ENCODE data around the gene SEC16A. TPM values are rescaled to one million over a fixed set of nuclear protein-coding genes. Genes with fewer than 3 reads are reported as not detected.
A peak's percentile ranks its signal among the peaks of the same experiment; 100 is the strongest.

The SEC16A gene
- total and polyA plus RNA-seq, 11 donors = 20.9 to 53.3 (median 29.9) TPM

DNA sequence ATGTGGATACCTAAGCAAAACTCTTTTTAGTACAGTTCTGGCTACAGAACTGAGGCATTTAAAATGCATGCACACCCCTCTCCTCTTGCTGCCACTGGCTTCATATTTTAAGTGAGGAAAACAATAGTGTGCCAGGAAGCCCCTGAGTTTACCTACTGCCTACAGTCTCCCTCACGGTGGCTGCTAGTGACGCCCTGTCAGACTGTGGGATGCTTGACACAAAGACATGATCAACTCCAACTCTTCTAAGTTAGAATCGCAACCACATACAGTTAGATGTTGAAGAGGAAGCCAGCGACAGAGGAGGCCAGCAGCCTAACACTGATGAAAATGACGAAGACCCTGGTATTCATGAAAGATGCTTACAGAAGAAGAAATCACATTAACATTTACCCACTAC, 1.3 kb downstream of the SEC16A start:
- H3K9me3 ChIP-seq = no peaks in the 10 kb centered on the region
- H3K4me1 ChIP-seq = peaks cover 13 to 36% (median 26%) of the 10 kb centered on the region in 12 donors
- H3K27ac ChIP-seq = peak overlapping the region in 4 of 12 donors; percentile 90 to 100 (median 97)
- H3K36me3 ChIP-seq = peaks cover 0 to 38% (median 21%) of the 10 kb centered on the region in 9 donors
- no peak for ATAC-seq
- peak overlapping the region in 10 of 12 donors; percentile 72 to 100 (median 94) for H3K4me3 ChIP-seq
- TF ChIP-seq, protein P1, sequence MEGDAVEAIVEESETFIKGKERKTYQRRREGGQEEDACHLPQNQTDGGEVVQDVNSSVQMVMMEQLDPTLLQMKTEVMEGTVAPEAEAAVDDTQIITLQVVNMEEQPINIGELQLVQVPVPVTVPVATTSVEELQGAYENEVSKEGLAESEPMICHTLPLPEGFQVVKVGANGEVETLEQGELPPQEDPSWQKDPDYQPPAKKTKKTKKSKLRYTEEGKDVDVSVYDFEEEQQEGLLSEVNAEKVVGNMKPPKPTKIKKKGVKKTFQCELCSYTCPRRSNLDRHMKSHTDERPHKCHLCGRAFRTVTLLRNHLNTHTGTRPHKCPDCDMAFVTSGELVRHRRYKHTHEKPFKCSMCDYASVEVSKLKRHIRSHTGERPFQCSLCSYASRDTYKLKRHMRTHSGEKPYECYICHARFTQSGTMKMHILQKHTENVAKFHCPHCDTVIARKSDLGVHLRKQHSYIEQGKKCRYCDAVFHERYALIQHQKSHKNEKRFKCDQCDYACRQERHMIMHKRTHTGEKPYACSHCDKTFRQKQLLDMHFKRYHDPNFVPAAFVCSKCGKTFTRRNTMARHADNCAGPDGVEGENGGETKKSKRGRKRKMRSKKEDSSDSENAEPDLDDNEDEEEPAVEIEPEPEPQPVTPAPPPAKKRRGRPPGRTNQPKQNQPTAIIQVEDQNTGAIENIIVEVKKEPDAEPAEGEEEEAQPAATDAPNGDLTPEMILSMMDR (IDR thresholded peaks at IDR 0.05) = no peak
- TF ChIP-seq POLR2A (IDR thresholded peaks at IDR 0.05) = no peak
- no peaks in the 10 kb centered on the region for H3K27me3 ChIP-seq
- WGBS, 4 donors = 42 to 49% (median 48%) methylated on average over 5 of the region's 5 CpGs
- intact Hi-C loops (cut with DNase I) = loop anchor here in 5 of 10 donors (5.0 to 10.0 kb wide), 3 partner anchors 63 to 213 kb away; partner anchors contain the start of gene NOTCH1 (in 2 of the 5)
- DNase-seq = no peak

DNA sequence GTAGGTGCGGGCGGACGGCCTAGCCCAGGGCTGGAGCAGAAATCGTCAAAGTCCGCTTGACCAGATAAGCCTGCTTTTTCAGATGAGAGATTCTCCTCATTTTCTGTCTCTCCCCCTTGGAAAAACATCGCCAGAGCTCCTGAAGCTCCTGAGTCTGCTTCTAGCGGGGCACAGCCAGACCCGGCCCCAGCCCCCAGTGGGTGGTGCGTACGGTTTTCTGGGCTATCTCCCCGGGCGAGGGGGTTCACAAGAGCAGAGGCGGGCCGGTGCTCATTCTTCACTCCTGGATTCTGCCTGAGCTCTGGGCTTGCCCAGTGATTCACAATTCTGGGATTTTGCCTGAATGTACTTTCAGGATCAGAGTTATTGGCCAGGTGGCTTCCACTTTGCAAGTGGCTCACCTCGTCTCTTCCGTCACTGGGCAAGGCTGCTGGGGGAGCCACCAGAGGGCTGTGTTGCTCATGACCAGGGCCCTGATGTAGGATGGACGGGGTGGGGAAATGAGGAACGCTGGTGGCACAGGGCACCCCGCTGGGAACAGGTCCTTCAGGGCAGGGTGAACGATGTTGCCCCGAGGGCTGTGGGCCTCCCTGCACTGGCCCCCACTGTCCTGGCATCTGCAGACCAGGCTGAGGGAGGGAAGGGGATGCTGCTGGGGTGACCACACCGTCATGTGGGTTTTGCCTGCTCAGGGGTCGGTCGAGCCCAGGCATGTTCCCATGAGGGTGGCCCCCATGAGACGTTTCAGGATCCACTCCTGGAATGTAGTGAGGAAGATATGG, 6.3 kb downstream of the SEC16A start:
- Histone ChIP-seq H3K4me1 (peaks cover under 1 to 10% (median 5%) of the 10 kb centered on the region in 12 donors), H3K9me3 (no peaks in the 10 kb centered on the region), H3K4me3 (no peak overlapping the region), H3K27me3 (no peaks in the 10 kb centered on the region), H3K27ac (no peak overlapping the region), H3K36me3 (peaks cover 0 to 88% (median 69%) of the 10 kb centered on the region in 9 donors)
- DNase-seq (no peak), ATAC-seq (no peak)
- TF ChIP-seq, protein P1 (IDR thresholded peaks at IDR 0.05) = no peak
- TF ChIP-seq POLR2A (IDR thresholded peaks at IDR 0.05) = no peak
- intact Hi-C loops (cut with DNase I) = no loop called here
- WGBS, 4 donors = 81 to 91% (median 89%) methylated on average over 21 to 25 of the region's 25 CpGs

DNA sequence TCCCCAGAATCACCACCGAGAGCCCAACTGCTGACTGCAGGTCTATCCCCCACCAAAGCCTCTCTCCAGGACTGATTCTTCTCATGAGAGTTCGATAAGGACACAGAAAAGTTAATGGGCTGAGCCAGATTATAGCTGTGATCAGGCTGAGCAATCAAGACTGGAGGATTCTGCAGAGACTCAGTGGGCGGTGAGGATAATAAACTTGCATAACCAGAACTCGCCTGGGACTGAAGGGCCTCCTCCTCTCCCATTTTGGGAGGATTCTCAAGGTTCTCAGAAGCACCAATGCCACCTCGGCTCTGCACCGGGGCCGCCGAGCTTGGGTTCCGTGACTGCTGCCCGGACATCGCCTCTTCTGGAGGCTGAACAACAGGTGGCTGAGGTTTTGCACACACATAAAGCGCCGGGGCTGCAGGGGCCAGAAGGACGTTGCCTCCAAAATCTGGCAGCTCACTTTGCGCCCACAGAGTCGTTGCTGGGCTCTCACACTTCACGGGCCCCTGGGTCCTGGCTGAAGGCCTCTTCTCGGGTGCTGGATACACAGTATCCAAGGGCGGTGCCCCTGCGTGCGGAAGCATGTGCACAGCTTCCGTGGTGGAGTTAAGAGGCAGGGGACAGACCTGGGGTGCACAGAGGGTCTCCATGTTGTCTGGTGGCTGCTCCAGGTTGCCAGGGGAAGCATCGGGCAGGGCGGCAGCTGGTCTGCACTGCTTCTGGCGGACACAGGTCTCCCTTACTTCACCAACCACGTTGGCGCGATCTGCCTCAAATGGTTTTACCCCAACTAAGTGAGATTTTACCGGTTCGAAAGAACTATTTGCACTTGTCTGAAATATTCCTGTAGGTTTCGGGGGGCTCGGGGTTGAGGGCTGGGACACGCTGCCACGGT, 7.6 kb downstream of the SEC16A start:
- 92 to 94% (median 93%) methylated on average over 30 to 34 of the region's 34 CpGs for WGBS, 4 donors

More for the DNA sequence above, 7.6 kb downstream of the SEC16A start:
- Histone ChIP-seq H3K27me3 (no peaks in the 10 kb centered on the region), H3K27ac (no peak overlapping the region), H3K4me3 (no peak overlapping the region), H3K36me3 (peaks cover 0 to 100% (median 83%) of the 10 kb centered on the region in 9 donors), H3K9me3 (no peaks in the 10 kb centered on the region), H3K4me1 (peaks cover 0 to 3% (median 0%) of the 10 kb centered on the region in 12 donors)
- intact Hi-C loops (cut with DNase I) = no loop called here
- ATAC-seq = no peak
- DNase-seq = no peak
- TF ChIP-seq, protein P1 (IDR thresholded peaks at IDR 0.05) = no peak
- no peak for TF ChIP-seq POLR2A (IDR thresholded peaks at IDR 0.05)
